ENCODE data around the gene HOMER3. TPM values are rescaled to one million over a fixed set of nuclear protein-coding genes. Genes with fewer than 3 reads are reported as not detected.

Gene HOMER3
- total RNA-seq, 1 donor from 2014 or later = 28.2 TPM

DNA sequence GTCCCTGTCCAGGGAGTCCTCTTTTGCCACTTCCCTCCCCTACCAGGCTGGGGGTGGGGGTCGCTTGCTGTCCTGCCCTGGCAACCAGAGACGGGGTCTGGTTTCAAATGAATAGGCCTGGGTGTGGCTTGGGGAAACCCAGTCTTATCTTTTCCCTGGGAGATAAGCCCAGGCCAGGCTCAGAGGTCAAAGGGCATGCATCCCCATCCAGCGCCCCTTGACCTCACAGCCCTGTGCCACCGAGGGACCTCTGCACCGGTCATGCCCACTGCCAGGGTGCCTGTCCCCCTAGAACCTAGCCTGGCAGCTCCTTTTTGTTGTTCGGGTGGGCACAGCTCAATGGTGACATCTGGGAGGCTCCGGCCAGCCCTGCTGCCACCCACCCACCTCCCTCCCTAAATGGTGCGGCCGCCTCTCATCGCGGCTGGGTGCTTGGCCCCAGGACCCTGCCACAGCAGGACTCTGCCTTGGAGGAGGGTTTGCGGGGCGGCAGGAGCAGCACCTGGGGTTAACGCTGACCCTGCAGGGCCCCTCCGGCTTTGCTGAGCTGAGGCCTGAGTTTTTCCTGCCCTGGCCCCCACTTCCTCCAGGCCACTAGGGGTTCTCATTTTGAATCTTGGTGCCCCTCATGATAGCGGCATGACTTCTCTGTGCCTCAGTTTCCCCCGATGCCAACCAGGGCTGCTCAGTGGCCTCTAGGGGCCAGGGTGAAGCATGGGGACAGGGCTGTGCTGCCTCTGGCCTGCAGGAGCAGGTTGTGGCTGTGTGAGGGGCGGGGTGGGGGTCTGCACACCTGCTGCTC is 42.2 kb downstream of the HOMER3 start:
- peaks cover 4% of the 10 kb centered on the region for H3K36me3 Mint-ChIP-seq
- no peak overlapping the region for H3K27ac Mint-ChIP-seq
- TF ChIP-seq EZH2phosphoT487 (IDR thresholded peaks at IDR 0.05) (no peak), CTCF (IDR thresholded peaks at IDR 0.05) (no peak), EZH2 (IDR thresholded peaks at IDR 0.05) (no peak)
- no peaks in the 10 kb centered on the region for H3K79me2 ChIP-seq (ENCODE audit: low read depth)
- H3K4me3 Mint-ChIP-seq = peak overlapping the region; percentile 24
- no peaks in the 10 kb centered on the region for H3K9me3 Mint-ChIP-seq
- peaks cover 22% of the 10 kb centered on the region for H4K20me1 ChIP-seq (ENCODE audit: low read depth)
- H3K9me3 ChIP-seq (ENCODE audit: low read depth) = no peaks in the 10 kb centered on the region
- H3K36me3 ChIP-seq = no peaks in the 10 kb centered on the region
- peak overlapping the region; percentile 13 for H3K27ac ChIP-seq
- no peak overlapping the region for H2AFZ ChIP-seq (replicated peaks)
- peaks cover 3% of the 10 kb centered on the region for H3K27me3 Mint-ChIP-seq (ENCODE audit: insufficient read depth, low read depth)
- peaks cover 14% of the 10 kb centered on the region for H3K27me3 ChIP-seq
- peaks cover 21% of the 10 kb centered on the region for H3K4me1 ChIP-seq
- H3F3A ChIP-seq (ENCODE audit: low read depth) = peaks cover 27% of the 10 kb centered on the region
- no peak overlapping the region for H3K9ac ChIP-seq
- H3K4me3 ChIP-seq = no peak overlapping the region
- H3K4me1 Mint-ChIP-seq = peaks cover 8% of the 10 kb centered on the region
- peak overlapping the region; percentile 49 for H3K4me2 ChIP-seq
- DNase-seq (ENCODE audit: low spot score) = peak; percentile 60

- Mint-ChIP-seq H3K36me3 (peaks cover 4% of the 10 kb centered on the region), H3K9me3 (no peaks in the 10 kb centered on the region), H3K4me3 (peak overlapping the region; percentile 90), H3K4me1 (peaks cover 11% of the 10 kb centered on the region), H3K27me3 (ENCODE audit: insufficient read depth, low read depth) (peaks cover 3% of the 10 kb centered on the region), H3K27ac (no peak overlapping the region)
- Histone ChIP-seq H3K9me3 (ENCODE audit: low read depth) (no peaks in the 10 kb centered on the region), H4K20me1 (ENCODE audit: low read depth) (peaks cover 29% of the 10 kb centered on the region), H3K27ac (peak overlapping the region; percentile 13), H3K4me2 (peak overlapping the region; percentile 49), H2AFZ (replicated peaks) (no peak overlapping the region), H3K9ac (no peak overlapping the region), H3K79me2 (ENCODE audit: low read depth) (no peaks in the 10 kb centered on the region), H3K4me1 (peaks cover 22% of the 10 kb centered on the region), H3F3A (ENCODE audit: low read depth) (peaks cover 27% of the 10 kb centered on the region), H3K36me3 (no peaks in the 10 kb centered on the region), H3K4me3 (no peak overlapping the region), H3K27me3 (peaks cover 14% of the 10 kb centered on the region)
- peak; percentile 29 for DNase-seq (ENCODE audit: low spot score)
- TF ChIP-seq CTCF (IDR thresholded peaks at IDR 0.05) = no peak
- TF ChIP-seq EZH2phosphoT487 (IDR thresholded peaks at IDR 0.05) = no peak
- no peak for TF ChIP-seq EZH2 (IDR thresholded peaks at IDR 0.05)
Measured at GRCh38 chr19:18898081-18898606, 42.9 kb downstream of the HOMER3 start.

DNA sequence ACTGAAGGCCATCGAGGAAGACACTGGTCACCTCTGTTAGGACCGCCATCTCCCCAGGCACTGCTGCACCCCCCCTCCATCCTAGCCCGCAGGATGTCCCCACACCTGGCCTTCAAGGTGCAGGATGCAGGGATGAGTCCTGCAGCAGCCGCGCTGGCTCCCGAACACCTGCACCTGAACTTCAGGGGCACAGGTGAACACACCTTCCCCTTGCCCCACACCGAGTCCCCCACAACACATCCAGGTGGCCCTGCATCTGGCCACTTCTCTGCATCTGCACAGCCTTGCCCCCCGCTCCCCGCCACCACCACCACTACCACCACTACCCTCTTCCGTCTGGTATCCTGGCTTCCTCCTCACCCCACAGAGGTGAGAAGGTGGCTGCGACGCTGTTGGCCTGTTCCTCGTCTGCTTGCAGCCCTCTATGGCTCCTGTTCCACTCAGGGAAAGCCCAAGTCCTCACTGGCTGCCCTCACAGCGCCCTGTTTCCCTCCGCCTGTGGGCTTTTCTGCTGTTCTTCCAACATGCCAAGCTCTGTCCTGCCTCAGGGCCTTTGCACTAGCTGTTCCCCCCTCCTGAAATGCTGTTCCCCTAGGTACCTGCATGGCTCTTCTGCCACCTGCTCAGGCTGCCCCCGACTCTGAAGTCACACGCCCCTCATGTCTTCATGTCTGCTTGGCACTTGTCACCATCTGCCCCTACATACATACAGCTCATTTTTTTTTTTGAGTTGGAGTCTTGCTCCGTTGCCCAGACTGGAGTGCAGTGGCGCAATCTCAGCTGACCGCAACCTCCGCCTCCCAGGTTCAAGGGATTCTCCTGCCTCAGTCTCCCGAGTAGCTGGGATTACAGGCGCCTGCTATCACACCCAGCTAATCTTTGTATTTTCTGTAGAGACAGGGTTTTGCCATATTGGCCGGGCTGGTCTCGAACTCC is 43.7 kb downstream of the HOMER3 start:
- Histone ChIP-seq H3K4me3 (no peak overlapping the region), H4K20me1 (ENCODE audit: low read depth) (peaks cover 36% of the 10 kb centered on the region), H3K9me3 (ENCODE audit: low read depth) (no peaks in the 10 kb centered on the region), H3K9ac (no peak overlapping the region), H3K27me3 (peaks cover 14% of the 10 kb centered on the region), H3K79me2 (ENCODE audit: low read depth) (no peaks in the 10 kb centered on the region), H3F3A (ENCODE audit: low read depth) (peaks cover 27% of the 10 kb centered on the region), H2AFZ (replicated peaks) (no peak overlapping the region), H3K36me3 (no peaks in the 10 kb centered on the region), H3K4me2 (no peak overlapping the region), H3K4me1 (peaks cover 22% of the 10 kb centered on the region), H3K27ac (no peak overlapping the region)
- Mint-ChIP-seq H3K27me3 (ENCODE audit: insufficient read depth, low read depth) (peaks cover 3% of the 10 kb centered on the region), H3K4me1 (peaks cover 11% of the 10 kb centered on the region), H3K27ac (no peak overlapping the region), H3K9me3 (no peaks in the 10 kb centered on the region), H3K36me3 (peaks cover 5% of the 10 kb centered on the region), H3K4me3 (peak overlapping the region; percentile 90)
- no peak for TF ChIP-seq CTCF (IDR thresholded peaks at IDR 0.05)
- no peak for TF ChIP-seq EZH2phosphoT487 (IDR thresholded peaks at IDR 0.05)
- TF ChIP-seq EZH2 (IDR thresholded peaks at IDR 0.05) = no peak
- DNase-seq (ENCODE audit: low spot score) = no peak
